ENCODE data around the gene OR13H1. TPM values are rescaled to one million over a fixed set of nuclear protein-coding genes. Genes with fewer than 3 reads are reported as not detected.
"Not testable (repeated sequence)": the region's sequence is repeated elsewhere in the genome, so short reads cannot be mapped to it uniquely, and the experiment has no call there.

OR13H1 gene
- total RNA-seq, 4 donors from 2014 or later, result not detected

DNA sequence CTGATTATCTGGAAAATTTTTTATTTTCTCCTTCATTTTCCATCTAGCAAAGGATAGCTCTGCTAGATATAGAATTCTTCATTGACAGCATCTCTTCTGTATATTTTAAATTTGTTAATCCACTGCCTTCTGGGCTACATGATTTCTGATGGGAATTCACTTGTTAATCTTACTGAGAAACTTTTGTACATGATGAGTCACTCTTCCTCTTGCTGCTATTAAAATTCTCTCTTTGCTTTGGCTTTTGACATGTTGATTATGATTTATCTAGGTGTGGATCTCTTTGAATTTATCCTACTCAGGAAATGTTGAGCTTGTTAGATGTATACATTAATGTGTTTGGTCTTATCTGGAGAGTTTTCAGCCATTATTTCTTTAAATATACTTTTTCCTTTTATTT, 27.5 kb downstream of the OR13H1 start:
- no peaks in the 10 kb centered on the region for H3K27me3 ChIP-seq
- in situ Hi-C loops (cut with MboI; ENCODE audit: low pct_ligation_motif_present in 1 of 4, low pct_unique_long_range_greater_than_20kb in 1 of 4, low sequenced_read_pairs in 3 of 4), result no loop called here
- H3K36me3 ChIP-seq, result no peaks in the 10 kb centered on the region
- no peak for DNase-seq
- H3K9me3 ChIP-seq, result no peaks in the 10 kb centered on the region
- H3K4me1 ChIP-seq, result no peaks in the 10 kb centered on the region
- TF ChIP-seq POLR2A (IDR thresholded peaks at IDR 0.05) (no peak), POLR2AphosphoS5 (IDR thresholded peaks at IDR 0.05) (no peak), CTCF (IDR thresholded peaks at IDR 0.05) (no peak), EP300 (IDR thresholded peaks at IDR 0.05; ENCODE audit: low read depth) (no peak)
- H3K27ac ChIP-seq, result no peak overlapping the region
- intact Hi-C loops (cut with DNase I; ENCODE audit: low total_unique reads), result no loop called here
- H3K4me3 ChIP-seq, result no peak overlapping the region

DNA sequence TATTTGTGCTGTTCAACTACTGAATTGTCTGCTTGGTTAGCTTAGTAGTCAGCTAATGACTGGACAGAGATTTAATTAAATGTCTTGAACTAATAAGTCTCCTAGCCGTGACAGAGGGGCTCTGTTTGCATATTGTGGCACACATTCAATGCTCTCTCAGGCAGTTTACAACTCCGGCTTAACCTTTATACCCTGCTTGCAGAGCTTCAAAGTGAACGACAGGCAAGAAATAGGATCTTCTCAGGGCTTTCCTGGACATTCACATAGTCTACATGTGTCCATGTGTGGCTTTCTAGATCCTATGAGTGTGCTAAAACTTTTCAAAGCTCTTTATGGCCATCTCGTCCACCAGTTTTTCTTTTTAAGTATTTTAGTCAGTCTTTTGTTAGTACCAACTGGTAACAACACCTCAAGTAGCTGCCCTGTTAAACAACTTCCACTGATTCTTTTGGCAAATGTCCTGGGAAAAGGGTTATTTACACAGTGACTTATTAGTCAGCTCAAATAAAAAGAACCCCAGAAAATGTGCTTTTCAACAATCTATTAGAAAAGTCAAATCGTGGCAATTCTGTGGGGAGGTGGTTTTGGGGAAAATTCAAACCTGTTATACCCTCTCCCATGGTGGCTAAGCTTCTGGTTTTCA, 28.6 kb downstream of the OR13H1 start:
- no peaks in the 10 kb centered on the region for H3K27me3 ChIP-seq
- no peak for TF ChIP-seq POLR2A (IDR thresholded peaks at IDR 0.05)
- TF ChIP-seq EP300 (IDR thresholded peaks at IDR 0.05; ENCODE audit: low read depth), result no peak
- no peak for TF ChIP-seq POLR2AphosphoS5 (IDR thresholded peaks at IDR 0.05)
- no peak for TF ChIP-seq CTCF (IDR thresholded peaks at IDR 0.05)
- no peaks in the 10 kb centered on the region for H3K4me1 ChIP-seq
- no peak overlapping the region for H3K4me3 ChIP-seq
- 29% methylated on average over 5 of the region's 5 CpGs; no CpG with 5 or more reads in 1 of the 2 donors for WGBS, 2 donors (ENCODE audit: low coverage in 1 of 2)
- no peaks in the 10 kb centered on the region for H3K36me3 ChIP-seq
- in situ Hi-C loops (cut with MboI; ENCODE audit: low pct_ligation_motif_present in 1 of 4, low pct_unique_long_range_greater_than_20kb in 1 of 4, low sequenced_read_pairs in 3 of 4) (no loop called here), intact Hi-C loops (cut with DNase I; ENCODE audit: low total_unique reads) (no loop called here)
- no peak overlapping the region for H3K27ac ChIP-seq
- no peaks in the 10 kb centered on the region for H3K9me3 ChIP-seq
- no peak for DNase-seq

DNA sequence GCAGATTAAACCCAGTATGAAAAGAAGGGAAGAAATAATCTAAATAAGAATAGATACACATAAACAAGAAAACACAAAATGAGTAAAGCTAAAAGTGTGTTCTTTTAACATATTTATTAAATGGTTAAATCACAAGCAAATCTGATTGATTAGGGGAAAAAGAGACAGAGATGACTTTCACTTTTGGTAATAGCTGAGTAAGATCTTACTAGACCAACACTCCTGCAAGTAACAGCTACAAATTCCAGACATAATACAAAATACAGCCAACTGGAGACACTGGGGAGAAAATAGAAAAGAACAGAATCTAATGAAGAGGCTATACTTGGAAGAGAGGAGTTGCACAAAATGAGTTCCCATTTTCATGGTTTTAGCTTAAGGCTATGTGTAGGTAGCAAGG, 33.5 kb downstream of the OR13H1 start:
- no peaks in the 10 kb centered on the region for H3K36me3 ChIP-seq
- TF ChIP-seq CTCF (IDR thresholded peaks at IDR 0.05), result no peak
- TF ChIP-seq POLR2A (IDR thresholded peaks at IDR 0.05), result no peak
- TF ChIP-seq EP300 (IDR thresholded peaks at IDR 0.05; ENCODE audit: low read depth), result no peak
- no peak for TF ChIP-seq POLR2AphosphoS5 (IDR thresholded peaks at IDR 0.05)
- intact Hi-C loops (cut with DNase I; ENCODE audit: low total_unique reads), result no loop called here

DNA sequence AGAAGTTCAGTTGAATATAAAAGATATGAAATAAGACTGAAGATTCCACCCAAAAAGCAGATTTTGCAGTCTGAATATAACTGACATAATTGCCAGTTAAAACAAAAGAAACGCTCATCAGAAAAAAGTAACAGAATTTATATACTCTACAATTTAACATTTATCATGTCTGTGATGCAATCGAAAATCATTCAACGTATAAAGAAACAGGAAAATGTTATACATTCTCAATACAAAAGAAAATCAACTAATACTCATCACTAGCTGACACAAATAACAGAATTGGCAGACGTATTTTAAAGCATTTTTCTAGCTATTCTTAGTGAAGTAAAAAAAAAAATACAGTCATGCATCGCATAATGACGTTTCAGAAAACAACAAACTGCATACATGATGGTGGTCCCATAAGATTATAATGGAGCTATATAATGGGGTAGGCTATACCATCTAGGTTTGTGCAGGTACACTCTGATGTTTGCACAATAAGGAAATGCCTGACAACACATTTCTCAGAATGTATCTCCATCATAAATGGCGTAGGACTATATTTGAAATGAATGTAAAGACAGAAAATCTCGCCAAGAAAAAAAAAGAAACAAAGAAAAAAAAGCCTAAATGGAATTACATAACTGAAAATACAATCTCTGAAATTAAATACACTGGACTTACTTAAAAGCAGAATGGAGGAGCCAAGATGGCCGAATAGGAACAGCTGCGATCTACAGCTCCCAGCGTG, 34.3 kb downstream of the OR13H1 start:
- H3K4me1 ChIP-seq, result no peaks in the 10 kb centered on the region
- no peaks in the 10 kb centered on the region for H3K27me3 ChIP-seq
- DNase-seq, result no peak
- no peaks in the 10 kb centered on the region for H3K36me3 ChIP-seq
- 77 to 81% methylated on average over 6 to 11 of the region's 11 CpGs for WGBS, 2 donors (ENCODE audit: low coverage in 1 of 2)
- H3K9me3 ChIP-seq, result no peaks in the 10 kb centered on the region
- intact Hi-C loops (cut with DNase I; ENCODE audit: low total_unique reads), result no loop called here
- in situ Hi-C loops (cut with MboI; ENCODE audit: low pct_ligation_motif_present in 1 of 4, low pct_unique_long_range_greater_than_20kb in 1 of 4, low sequenced_read_pairs in 3 of 4), result no loop called here
- H3K4me3 ChIP-seq, result no peak overlapping the region
- no peak overlapping the region for H3K27ac ChIP-seq
- TF ChIP-seq CTCF (IDR thresholded peaks at IDR 0.05) (no peak), POLR2A (IDR thresholded peaks at IDR 0.05) (no peak), POLR2AphosphoS5 (IDR thresholded peaks at IDR 0.05) (no peak), EP300 (IDR thresholded peaks at IDR 0.05; ENCODE audit: low read depth) (no peak)

More for the DNA sequence above, 33.5 kb downstream of the OR13H1 start:
- Histone ChIP-seq H3K27me3 (no peaks in the 10 kb centered on the region), H3K27ac (no peak overlapping the region), H3K4me3 (no peak overlapping the region), H3K4me1 (no peaks in the 10 kb centered on the region), H3K9me3 (no peaks in the 10 kb centered on the region)
- in situ Hi-C loops (cut with MboI; ENCODE audit: low pct_ligation_motif_present in 1 of 4, low pct_unique_long_range_greater_than_20kb in 1 of 4, low sequenced_read_pairs in 3 of 4), result no loop called here
- DNase-seq, result no peak

DNA sequence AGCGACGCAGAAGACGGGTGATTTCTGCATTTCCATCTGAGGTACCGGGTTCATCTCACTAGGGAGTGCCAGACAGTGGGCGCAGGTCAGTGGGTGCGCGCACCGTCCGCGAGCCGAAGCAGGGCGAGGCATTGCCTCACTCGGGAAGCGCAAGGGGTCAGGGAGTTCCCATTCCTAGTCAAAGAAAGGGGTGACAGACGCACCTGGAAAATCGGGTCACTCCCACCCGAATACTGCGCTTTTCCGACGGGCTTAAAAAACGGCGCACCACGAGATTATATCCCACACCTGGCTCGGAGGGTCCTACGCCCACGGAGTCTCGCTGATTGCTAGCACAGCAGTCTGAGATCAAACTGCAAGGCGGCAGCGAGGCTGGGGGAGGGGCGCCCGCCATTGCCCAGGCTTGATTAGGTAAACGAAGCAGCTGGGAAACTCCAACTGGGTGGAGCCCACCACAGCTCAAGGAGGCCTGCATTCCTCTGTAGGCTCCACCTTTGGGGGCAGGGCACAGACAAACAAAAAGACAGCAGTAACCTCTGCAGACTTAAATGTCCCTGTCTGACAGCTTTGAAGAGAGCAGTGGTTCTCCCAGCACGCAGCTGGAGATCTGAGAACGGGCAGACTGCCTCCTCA, 35.0 kb downstream of the OR13H1 start:
- intact Hi-C loops (cut with DNase I; ENCODE audit: low total_unique reads); H3K27me3 ChIP-seq; DNase-seq; H3K4me3 ChIP-seq; H3K4me1 ChIP-seq; H3K9me3 ChIP-seq; H3K27ac ChIP-seq; in situ Hi-C loops (cut with MboI; ENCODE audit: low pct_ligation_motif_present in 1 of 4, low pct_unique_long_range_greater_than_20kb in 1 of 4, low sequenced_read_pairs in 3 of 4); H3K36me3 ChIP-seq: not testable (repeated sequence)
- WGBS, 2 donors (ENCODE audit: low coverage in 1 of 2), result 77% methylated on average over 28 of the region's 34 CpGs; no CpG with 5 or more reads in 1 of the 2 donors
